ENCODE results near the gene SERPINA1.

DNA sequence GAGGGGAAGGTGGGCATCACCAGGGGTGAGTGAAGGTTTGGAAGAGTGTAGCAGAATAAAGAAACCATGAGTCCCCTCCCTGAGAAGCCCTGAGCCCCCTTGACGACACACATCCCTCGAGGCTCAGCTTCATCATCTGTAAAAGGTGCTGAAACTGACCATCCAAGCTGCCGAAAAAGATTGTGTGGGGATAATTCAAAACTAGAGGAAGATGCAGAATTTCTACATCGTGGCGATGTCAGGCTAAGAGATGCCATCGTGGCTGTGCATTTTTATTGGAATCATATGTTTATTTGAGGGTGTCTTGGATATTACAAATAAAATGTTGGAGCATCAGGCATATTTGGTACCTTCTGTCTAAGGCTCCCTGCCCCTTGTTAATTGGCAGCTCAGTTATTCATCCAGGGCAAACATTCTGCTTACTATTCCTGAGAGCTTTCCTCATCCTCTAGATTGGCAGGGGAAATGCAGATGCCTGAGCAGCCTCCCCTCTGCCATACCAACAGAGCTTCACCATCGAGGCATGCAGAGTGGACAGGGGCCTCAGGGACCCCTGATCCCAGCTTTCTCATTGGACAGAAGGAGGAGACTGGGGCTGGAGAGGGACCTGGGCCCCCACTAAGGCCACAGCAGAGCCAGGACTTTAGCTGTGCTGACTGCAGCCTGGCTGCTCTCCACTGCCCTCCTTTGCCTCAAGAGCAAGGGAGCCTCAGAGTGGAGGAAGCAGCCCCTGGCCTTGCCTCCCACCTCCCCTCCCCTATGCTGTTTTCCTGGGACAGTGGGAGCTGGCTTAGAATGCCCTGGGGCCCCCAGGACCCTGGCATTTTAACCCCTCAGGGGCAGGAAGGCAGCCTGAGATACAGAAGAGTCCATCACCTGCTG lies 7.0 kb downstream of the SERPINA1 start:
- TF ChIP-seq EP300 (IDR thresholded peaks at IDR 0.05) (no peak), RCOR1 (IDR thresholded peaks at IDR 0.05; ENCODE audit: low read depth, low read length) (no peak), POLR2A (IDR thresholded peaks at IDR 0.05; ENCODE audit: low read length) (no peak), KDM5A (IDR thresholded peaks at IDR 0.05) (no peak), RFX5 (IDR thresholded peaks at IDR 0.05) (no peak), ZSCAN20 (CRISPR knock-in tag; IDR thresholded peaks at IDR 0.05) (no peak), CBX2 (IDR thresholded peaks at IDR 0.05; ENCODE audit: borderline replicate concordance, low read depth) (no peak)
- TF ChIP-seq, protein P1, sequence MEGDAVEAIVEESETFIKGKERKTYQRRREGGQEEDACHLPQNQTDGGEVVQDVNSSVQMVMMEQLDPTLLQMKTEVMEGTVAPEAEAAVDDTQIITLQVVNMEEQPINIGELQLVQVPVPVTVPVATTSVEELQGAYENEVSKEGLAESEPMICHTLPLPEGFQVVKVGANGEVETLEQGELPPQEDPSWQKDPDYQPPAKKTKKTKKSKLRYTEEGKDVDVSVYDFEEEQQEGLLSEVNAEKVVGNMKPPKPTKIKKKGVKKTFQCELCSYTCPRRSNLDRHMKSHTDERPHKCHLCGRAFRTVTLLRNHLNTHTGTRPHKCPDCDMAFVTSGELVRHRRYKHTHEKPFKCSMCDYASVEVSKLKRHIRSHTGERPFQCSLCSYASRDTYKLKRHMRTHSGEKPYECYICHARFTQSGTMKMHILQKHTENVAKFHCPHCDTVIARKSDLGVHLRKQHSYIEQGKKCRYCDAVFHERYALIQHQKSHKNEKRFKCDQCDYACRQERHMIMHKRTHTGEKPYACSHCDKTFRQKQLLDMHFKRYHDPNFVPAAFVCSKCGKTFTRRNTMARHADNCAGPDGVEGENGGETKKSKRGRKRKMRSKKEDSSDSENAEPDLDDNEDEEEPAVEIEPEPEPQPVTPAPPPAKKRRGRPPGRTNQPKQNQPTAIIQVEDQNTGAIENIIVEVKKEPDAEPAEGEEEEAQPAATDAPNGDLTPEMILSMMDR (IDR thresholded peaks at IDR 0.05) = no peak

Data from A549 (cell line).